H4 (cell line): ENCODE results near the gene PXK. TPM values are rescaled to one million over a fixed set of nuclear protein-coding genes. Genes with fewer than 3 reads are reported as not detected.
"Not testable (repeated sequence)": the region's sequence is repeated elsewhere in the genome, so short reads cannot be mapped to it uniquely, and the experiment has no call there.

ENCODE experiments used
- DNase-seq: peaks from one replicate; pipeline ENCODE4 v3.0.0-alpha.2; 2015; ENCODE audit warnings: low spot score
- total RNA-seq: library from RNA; depleted of rRNA; stranded (reverse); fragments of >200 nt; shearing (Covaris generic); gene quantifications from 2 replicates; pipeline ENCODE4 v1.2.3, GENCODE V29; 2014

PXK gene
- total RNA-seq, 1 experiment from 2014 or later = 48.8 TPM

DNA sequence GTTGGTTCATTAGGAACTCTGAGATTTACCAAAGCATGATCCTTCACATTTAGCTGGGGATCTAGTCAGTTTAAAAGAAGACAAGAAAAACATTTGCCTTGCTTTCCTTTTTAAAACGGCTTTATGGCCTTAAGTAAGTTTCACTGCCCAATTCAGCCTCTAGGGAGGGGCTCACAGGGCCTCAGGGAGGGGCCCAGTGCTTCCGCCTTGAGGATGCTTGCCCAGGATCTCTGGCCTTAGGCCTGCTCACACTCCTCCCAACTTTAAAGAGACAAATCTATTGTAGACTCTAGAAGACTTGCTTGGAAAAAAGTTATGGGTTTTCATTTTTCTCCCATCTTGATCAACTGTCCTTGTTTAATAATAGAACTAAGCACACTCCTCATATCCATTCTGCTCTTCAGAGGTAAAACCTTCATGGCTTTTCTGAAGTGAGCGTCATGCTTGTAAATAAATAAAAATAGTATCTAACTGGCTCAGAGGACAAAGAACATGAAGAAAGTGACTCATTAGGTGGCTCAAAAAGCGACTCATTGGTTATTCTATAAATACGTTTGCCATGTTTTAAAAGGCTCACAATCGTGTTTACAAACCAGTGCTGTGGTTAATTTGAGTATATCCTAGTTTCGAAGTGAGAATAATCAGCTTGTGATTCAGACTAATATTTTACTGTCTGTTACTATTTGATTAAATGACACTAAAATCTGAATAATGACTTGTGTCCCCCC, 87.3 kb downstream of the PXK start:
- DNase-seq = no peak

DNA sequence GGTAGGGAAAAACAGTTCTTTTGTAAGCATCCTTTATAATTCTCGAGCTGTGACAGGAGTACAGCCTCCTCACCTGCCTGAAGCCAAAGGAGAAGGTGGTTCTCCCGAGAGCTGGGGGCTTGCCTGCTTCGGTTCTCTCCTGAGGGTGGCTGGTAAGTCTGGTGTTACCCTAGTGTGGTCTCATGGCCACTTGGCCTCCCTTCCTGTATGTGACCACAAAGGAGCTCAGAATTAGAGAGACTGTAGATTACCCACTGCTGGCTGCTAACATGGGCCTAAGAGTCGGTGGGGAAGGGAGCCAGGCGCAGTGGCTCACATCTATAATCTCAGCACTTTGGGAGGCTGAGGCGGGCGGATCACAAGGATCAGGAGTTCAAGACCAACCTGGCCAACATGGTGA, 88.3 kb downstream of the PXK start:
- DNase-seq = no peak

DNA sequence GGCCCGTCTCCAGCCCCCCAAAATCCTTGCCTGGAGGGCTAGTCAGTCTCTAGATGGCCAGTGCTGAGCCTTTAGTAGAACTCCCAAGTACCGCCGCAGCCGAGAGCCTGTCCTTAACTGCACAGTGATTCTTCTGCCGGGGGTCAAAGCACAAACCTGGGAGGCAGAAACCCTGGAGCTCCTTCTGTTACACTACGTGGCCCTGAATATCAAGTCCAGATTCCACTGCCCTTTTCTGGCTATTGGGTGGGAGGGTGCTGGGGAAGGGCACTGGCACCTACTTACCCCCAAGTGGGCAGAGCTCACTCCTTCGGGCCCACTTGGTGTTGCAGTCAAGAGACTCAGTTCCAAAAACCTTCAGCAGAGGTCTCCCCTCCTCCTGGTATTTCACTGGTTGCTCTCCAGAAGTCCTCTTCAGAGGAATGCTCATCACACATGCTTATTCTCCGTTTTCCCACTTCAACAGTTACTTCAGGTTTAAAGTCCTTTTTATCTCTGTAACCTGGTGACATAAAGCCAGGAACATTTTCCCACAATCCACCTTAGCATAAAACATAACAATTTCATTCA, 90.1 kb downstream of the PXK start:
- no peak for DNase-seq

DNA sequence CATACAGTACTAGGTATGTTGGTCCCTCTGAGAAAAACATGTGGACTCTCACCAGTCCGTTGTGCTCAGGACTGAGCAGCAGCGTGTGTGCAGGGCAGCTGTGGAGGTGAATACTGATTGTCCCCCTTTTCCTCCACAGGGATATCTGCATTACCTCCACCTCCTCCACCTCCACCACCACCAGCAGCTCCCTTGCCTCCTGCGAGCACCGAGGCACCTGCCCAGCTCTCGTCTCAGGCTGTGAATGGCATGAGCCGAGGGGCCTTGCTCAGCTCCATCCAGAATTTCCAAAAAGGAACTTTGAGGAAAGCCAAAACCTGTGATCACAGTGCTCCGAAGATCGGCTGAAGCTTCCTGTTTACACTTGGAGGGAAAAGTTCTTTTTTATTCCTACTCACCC, 91.9 kb downstream of the PXK start:
- DNase-seq = no peak

DNA sequence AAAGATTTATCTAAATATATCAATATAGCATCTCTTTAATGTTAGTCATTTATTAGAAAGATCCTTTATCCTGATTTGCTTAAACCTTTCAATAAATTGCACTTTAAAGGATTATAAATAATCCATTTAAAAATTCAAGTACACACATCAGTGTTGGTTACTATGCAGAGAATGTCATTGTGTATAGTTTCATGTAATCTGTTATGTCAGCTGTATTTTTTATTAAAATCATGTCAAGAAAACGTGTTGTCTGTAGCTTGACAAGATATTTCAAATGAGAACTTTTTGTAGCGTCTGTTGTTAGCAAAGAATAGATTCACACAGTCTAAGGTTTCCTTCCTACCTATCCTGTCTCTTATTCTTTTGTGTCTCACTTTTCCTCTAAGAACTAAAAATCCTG, 93.1 kb downstream of the PXK start:
- DNase-seq = no peak

DNA sequence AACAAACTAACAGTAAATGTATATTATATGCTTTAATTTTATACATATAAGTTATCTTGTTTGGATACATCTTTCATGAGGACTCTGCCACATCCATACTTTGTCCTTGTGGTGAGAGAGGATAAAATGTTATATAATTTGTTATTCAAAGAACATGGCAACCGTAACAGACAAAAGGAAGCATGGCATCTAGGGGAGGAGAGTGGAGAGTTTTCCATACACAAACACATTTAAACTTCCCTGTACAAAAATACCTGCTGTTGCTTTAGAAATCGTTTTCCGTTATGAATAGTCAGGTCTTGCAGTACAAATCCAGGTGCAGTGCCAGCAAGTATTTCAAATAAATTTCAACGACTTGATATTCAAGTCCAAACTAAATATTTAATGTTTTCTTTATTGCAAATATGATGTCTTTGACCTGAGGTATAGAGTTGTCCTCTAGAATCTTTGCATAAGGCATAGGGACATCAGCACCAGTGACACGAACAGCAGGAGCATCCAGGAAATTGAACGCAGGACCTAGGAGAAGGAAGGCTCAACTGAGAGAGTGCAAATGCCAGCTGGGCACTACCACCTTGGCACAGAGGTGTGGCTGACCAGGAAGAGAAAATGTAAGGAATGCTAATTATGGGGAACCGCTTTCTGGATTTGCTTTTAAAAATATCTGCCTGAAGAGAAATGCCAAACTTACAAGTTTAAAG, 95.1 kb downstream of the PXK start:
- DNase-seq = no peak

DNA sequence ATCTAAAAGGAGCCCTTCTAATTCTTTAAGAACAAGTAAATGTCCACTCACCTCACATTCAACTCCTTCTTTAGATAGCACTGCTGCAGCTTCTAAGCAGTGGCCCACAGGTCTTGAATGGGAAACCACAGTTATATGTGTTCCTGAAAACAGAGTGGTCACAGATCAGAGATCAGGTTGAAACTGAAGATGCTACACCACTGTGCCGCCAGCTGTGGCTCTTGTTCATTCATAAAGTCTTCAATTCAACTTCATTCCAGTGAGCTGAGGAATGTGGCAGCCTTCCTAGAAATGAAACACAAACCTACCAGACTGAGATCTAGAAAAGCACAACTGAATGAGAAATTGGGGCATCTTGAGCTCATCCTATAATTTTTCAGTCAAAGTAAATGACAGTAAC, 97.0 kb downstream of the PXK start:
- no peak for DNase-seq

DNA sequence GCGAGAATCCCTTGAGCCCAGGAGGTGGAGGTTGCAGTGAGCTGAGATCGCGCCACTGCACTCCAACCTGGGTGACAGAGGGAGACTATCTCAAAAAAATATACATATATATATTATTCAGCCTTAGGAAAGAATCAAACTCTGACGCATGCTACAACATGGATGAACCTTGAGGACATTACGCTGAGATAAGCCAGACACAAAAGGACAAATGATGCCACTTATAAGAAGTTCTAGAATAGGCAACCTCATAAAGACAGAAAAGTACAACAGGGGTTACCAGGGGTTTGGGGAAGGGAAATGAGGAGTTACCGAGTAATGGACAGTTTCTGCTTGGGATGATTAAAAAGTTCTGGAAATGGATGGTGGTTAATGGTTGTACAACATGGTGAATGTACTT, 100.2 kb downstream of the PXK start:
- DNase-seq = no peak

DNA sequence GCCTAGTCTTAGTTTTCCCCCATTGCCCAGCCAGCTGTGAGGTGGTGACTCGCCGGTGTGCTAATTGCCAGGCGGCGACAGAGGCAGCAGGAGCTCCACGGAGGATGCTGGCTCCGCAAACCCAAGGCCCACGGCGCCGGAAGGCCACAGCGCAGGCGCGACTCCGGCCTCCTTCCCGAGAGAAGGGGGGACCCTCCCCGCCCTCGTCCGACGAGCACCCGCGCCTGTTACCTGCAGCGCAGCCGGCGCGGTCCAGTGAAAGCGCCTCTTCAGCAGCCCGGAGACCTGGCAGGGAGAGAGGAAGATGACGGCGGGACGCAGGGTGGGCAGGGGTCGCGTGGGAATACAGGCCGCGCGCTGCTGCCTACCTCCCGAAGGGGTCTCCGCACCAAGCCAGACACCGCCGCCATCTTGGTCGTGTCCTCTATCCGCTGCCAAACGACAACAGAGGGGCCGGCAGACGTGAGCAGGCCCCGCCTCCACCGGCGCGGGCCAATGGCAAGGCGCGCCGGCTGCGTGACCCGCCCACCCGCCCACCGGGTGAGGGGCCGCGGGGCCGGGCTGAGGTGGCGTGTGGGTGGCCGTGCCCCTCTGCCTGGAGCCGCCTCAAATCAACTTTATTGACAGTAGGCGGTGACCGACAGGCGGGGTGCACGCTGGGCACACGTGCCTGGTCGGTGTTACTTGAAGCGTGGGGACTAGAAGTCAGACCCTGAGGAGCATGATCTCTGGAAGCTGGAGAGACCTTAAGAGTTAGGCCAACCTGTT, 100.9 kb downstream of the PXK start, which contains the start of gene PDHB:
Gene PDHB (minus strand): TSS at position 433 of the 768 bp plus-strand sequence. CDS start 23 bp downstream, at position 410.
- DNase-seq = peak; percentile 68

DNA sequence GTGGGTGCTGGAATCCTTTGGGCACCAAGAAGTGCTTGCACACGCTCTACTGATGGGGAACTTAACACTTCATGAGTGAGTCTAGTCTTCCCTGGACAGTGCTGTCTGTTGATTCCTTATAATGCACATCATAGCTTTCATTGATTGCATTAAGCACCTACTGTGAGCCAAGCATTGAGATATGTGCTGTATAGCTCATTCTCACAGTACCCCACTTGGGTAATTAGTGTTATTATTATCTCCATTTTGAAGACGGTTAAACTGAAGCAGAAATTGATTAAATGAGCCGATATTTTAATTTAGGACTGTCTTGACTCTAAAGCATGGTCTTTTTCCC, 101.4 kb downstream of the PXK start:
- no peak for DNase-seq

DNA sequence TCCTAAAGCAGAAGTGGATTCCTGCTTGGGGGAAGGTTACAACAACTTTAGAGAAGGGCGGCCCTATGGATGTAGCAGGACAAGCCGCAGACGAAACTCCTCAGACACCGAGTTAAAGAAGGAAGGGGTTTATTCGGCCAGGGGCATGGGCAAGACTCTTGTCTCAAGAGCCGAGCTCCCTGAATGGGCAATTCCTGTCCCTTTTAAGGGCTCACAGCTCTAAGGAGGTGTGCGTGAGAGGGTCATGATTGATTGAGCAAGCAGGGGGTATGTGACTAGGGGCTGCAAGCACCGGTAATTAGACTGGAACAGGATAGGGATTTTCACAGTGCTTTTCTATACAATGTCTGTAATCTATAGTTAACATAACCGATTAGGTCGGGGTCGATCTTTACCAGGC, 101.8 kb downstream of the PXK start:
- DNase-seq = no peak

DNA sequence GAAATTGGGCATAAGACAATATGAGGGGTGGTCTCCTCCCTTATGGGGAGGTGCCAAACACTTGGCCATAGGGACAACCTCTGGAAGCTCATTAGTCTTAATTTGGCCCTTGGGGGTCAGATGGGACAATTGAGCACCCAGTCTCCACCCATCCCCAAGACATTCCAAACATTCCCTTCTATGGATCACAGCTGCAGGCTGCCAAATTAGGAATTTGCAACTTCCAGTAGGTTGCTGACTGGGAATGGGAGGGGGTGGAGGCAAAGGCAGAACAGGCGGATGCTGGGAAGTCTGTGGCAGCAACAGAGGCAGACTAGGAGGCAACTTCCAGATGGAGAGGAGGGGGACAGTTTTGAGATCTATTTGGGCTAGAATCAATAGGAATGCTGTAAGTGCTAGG, 102.3 kb downstream of the PXK start:
- peak; percentile 9 for DNase-seq

DNA sequence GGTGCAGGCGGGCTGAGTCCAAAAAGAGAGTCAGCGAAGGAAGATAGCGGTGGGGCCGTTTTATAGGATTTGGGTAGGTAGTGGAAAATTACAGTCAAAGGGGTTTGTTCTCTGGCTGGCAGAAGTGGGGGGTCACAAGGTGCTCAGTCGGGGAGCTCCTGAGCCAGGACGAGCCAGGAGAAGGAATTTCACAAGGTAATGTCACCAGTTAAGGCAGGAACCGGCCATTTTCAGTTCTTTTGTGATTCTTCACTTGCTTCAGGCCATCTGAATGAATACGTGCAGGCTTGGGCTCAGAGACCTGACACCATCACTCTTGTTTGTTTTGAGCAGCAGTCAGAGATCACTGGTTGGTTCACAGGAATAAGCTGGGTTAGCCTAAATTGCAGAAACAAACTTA, 104.6 kb downstream of the PXK start:
- DNase-seq = not testable (repeated sequence)

DNA sequence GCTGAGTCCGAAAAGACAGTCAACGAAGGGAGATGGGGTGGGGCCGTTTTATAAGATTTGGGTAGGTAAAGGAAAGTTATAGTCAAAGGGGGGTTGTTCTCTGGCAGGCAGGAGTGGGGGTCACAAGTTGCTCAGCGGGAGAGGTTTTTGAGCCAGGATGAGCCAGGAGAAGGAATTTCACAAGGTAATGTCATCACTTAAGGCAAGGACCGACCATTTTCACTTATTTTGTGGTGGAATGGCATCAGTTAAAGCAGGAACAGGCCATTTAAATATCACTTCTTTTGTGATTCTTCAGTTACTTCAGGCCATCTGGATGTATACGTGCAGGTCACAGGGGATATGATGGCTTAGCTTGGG, 108.3 kb downstream of the PXK start:
- DNase-seq = not testable (repeated sequence)

DNA sequence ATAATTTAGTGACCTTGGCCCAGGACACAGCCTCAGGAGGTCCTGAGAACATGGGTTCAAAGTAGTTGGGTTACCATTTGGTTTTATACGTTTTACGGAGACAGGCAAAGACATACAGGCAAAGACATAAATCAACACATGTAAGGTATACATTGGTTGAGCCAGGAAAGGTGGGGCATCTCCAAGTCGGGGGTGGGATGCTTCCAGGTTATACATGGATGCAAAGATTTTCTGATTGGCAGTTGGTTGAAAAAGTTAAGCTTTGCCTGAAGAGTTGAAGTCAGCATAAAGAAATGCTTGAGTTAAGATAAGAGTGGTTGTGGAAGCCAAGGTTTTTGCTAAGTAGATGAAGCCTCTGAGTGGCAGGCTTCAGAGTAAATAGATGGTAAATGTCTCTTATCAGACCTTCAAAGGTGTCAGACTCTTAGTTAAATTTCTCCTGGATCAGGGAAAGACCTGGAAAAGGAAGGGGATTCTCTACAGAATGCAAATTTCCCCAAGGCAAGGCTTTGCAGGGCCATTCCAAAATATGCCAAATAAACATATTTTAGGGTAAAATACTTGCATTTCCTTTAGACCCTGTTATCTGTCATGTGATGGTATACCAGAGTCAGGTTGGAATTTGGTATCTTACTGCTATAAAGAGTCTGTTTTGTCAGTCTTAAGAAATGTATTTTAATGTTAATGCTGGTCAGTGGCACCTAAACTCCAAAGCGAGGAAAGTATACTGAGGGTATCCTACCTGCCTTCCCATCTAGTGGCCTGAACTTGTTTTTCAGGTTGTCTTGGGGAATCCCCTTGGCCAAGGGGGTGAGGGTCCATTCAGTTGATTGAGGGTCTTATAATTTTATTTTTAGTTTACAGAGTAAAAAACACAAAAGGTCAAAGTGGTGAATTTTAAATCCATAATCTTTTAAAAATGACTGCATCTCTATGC, 109.1 kb downstream of the PXK start:
- no peak for DNase-seq

DNA sequence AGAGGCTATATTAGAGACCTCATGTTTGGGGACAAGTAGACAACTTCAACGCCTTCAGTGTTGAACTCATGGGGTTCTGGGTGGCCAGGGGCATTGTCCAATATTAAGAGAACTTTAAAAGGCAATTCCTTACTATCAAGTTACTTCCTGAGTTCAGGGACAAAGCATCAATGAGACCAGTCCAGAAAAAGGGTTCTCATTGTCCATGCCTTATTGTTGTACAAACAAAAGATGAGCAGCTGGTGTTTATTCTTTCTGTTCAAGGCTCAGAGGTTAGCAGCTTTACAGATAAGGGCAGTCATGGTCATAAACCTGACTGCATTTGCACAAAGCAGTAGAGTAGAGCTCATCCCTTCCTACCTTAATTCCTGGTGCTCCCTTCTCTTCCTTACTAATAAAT, 119.5 kb downstream of the PXK start:
- DNase-seq = no peak

DNA sequence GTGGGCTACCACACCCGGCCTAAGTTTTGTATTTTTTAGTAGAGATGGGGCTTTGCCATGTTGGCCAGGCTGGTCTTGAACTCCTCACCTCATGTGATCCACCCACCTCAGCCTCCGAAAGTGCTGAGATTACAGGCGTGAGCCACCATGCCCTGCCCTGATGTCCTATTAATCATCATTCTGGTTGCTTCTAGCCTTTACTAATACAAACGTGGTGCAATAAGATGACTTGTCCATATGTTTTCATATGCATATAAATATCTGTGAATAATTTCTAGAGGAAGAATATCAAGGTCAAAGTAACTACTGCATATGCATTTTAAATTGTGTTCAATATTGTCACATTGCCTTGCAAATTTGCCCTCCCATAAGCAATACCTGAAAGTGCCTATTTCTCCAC, 126.5 kb downstream of the PXK start:
- DNase-seq = no peak

DNA sequence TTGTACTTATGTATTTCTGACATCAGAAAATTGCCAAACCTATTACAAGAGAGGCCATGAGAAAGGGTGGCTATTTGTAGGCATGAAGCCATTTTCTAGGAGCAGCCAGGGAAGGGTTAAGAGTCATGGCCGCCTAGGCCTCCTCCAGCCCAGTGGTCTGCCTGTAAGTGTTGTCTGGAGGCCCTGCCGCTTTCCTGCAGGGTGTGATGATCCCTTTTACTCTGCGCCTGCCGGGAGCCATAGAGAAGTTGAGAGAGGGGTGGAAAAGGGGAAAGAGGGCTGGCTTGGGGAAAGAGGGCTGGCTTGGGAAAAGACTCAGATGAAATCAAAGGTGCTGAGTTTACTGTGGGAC, 130.1 kb downstream of the PXK start:
- no peak for DNase-seq

DNA sequence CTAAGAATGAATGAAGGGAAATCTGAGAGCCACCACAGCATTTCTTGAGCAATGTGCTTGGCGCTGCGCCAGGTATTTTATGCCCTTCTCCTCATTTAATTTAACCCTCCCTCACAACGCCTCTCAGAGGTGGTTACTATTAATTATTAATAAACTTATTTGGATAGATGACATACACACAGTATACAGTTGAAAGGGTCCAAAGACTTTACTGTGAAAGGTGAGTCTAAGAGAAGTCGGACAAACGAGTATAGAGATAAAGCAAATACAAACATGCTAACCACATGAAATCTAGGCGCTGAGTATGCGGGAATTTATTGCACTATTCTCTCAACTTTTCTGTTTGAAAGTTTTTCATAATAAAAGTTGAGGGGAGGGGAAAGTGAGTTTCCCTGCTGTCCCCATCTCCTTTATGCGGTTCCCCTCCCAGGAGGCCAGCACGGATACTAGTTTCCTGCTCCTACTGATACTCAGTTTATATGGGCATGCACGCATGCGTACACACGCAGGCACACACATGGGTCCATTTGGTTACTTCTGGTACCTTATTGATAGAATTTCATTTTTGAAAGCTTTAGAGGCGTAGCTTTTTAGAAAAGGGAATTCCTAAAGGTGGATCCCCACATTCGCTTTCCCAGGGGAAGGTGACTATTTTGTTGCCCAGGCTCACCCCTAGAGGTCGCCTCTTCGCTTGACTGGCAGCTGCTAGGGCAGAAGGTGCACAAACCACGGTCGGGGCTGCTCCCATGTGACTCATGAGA, 130.7 kb downstream of the PXK start:
- peak; percentile 69 for DNase-seq

DNA sequence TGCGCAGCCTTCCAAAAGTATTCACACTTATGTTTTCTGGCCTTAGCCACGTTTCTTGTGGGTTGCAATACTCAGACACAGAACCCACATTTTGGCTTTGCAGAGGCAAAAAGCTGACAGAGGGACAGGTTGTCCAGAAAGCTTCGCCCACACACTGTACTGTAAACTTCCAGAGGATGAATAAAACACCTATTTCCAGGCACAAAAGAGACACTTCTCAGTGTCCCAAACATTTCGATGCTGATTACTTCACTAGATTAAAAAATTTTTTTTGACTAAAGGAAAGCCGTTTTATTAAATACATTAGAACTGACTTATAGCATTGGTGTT, 131.2 kb downstream of the PXK start:
- DNase-seq = no peak

DNA sequence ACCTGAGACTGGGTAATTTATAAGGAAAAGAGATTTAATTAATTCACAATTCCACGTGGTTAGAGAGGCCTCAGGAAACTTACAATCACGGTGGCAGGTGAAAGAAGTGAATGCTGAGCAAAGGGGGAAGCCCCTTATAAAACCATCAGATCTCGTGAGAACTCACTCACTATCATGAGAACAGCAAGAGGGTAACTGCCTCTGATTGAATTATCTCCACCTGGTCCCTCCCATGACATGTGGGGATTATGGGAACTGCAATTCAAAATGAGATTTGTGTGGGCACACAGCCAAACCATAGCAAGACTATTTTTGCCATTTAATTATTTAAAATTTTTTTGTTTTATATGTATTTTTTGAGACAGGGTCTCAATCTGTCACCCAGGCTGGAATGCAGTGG, 132.2 kb downstream of the PXK start:
- no peak for DNase-seq
